Transverse colon (tissue), 4 donors: ENCODE measurements around the gene SLC22A14. TPM values are rescaled to one million over a fixed set of nuclear protein-coding genes. Genes with fewer than 3 reads are reported as not detected.

Source experiments
- DNase-seq: peaks from one replicate; pipeline ENCODE4 v3.0.0-alpha.2; 2019
- H3K27ac ChIP-seq, 4 donors: fragments of 200-600 bp; sonication (generic); 2 replicates each; pipeline ENCODE4 v1.5.1; 2016 to 2018; ENCODE audit warnings: inconsistent platforms in 4 of 4
- H3K27me3 ChIP-seq: fragments of 200-600 bp; sonication (generic); 2 replicates; pipeline ENCODE4 v1.5.1; 2017; ENCODE audit warnings: inconsistent platforms
- H3K36me3 ChIP-seq, 4 donors: fragments of 200-600 bp; sonication (generic); 2 replicates each; pipeline ENCODE4 v1.5.1; 2017 to 2019; ENCODE audit warnings: inconsistent platforms in 4 of 4
- H3K4me1 ChIP-seq, 4 donors: fragments of 200-600 bp; sonication (generic); 2 replicates each; pipeline ENCODE4 v1.5.1; 2017 to 2020; ENCODE audit warnings: inconsistent platforms in 4 of 4
- H3K4me3 ChIP-seq, 4 donors: fragments of 200-600 bp; sonication (generic); 1 replicate in 1 of 4; 2 replicates in 3 of 4; pipeline versions ENCODE4 v1.5.1 to v1.6.1; 2017 to 2019; ENCODE audit warnings: inconsistent platforms in 4 of 4
- H3K9me3 ChIP-seq, 2 donors: fragments of 200-600 bp; sonication (generic); 2 replicates each; pipeline ENCODE4 v1.5.1; 2017 to 2019; ENCODE audit warnings: inconsistent platforms in 2 of 2
- CTCF ChIP-seq, 5 experiments: fragments of 200-600 bp in 3 of 5; fragments of 450-650 bp in 2 of 5; sonication (generic) in 3 of 5; IDR thresholded peaks; 1 replicate in 2 of 5; 2 replicates in 3 of 5; pipeline ENCODE4 v1.5.1; 2016 to 2017; ENCODE audit warnings: antibody characterized with exemption in 5 of 5, inconsistent platforms in 3 of 5, mild to moderate bottlenecking in 2 of 5, moderate library complexity in 1 of 5
- EP300 ChIP-seq: sonication (generic); formaldehyde crosslinking; IDR thresholded peaks from one replicate; pipeline ENCODE4 v1.6.1; 2017; ENCODE audit warnings: antibody characterized with exemption, low read depth
- POLR2A ChIP-seq: fragments of 450-650 bp; IDR thresholded peaks from one replicate; pipeline ENCODE4 v1.6.1; 2016; ENCODE audit warnings: antibody characterized with exemption, mild to moderate bottlenecking, moderate library complexity
- POLR2AphosphoS5 ChIP-seq, 3 donors: sonication (generic); formaldehyde crosslinking; IDR thresholded peaks; one replicate each; pipeline ENCODE4 v1.6.1; 2016; ENCODE audit warnings: antibody characterized with exemption in 3 of 3
- WGBS, 2 donors: methylation state at CpG; one replicate each; pipeline ENCODE4 v1.1.5; 2018; ENCODE audit warnings: low coverage in 1 of 2; 5-methylcytosine and 5-hydroxymethylcytosine counted together
- in situ Hi-C, 4 donors: fragments of 200-750 bp; cut with MboI; loops; one replicate each; pipeline versions ENCODE4 v1.15.0 to v1.15.1; 2017; ENCODE audit warnings: low sequenced_read_pairs in 3 of 4, low pct_ligation_motif_present in 1 of 4, low pct_unique_long_range_greater_than_20kb in 1 of 4
- intact Hi-C: fragments of 100-400 bp; cut with DNase I; formaldehyde crosslinking; loops from one replicate; pipeline ENCODE4 v1.15.1; 2023; ENCODE audit warnings: low total_unique reads
- total RNA-seq, 4 donors: library from RNA; depleted of rRNA; stranded (reverse); fragments of >200 nt; gene quantifications; one replicate each; pipeline ENCODE4 v1.1.0, GENCODE V29; 2016

The SLC22A14 gene
- total RNA-seq, 4 donors from 2014 or later, result 0.48 TPM; not detected in 3

DNA sequence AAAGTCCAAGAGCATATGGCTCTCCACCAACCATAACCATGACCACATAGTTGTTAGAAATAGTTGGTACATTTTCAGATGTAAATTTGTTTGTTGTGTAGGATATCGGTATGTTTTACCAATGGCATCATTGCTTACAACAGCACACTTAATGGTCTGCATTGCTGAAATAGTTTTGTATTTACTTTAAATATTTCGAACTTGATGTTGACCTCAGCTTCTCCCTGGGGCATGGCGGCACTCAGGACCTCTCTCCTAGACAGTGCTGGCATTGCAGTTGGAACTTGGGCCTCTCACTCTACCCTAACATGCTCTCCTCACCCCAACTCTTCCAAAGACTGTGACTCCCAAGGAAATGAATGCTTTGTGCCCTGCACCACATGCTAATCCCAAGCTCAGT is 11.5 kb upstream of the SLC22A14 start:
- no peak for TF ChIP-seq POLR2AphosphoS5 (IDR thresholded peaks at IDR 0.05)
- TF ChIP-seq EP300, result no peak
- TF ChIP-seq CTCF (IDR thresholded peaks at IDR 0.05), result no peak
- no peak for TF ChIP-seq POLR2A
- Histone ChIP-seq H3K4me1 (no peaks in the 10 kb centered on the region), H3K36me3 (no peaks in the 10 kb centered on the region), H3K9me3 (no peaks in the 10 kb centered on the region), H3K4me3 (no peak overlapping the region), H3K27me3 (no peaks in the 10 kb centered on the region), H3K27ac (no peak overlapping the region)
- intact Hi-C loops (no loop called here), in situ Hi-C loops (no loop called here)
- DNase-seq, result no peak
- WGBS, 2 donors, result 92% methylated on average over 3 of the region's 3 CpGs; no CpG with 5 or more reads in 1 of the 2 donors

DNA sequence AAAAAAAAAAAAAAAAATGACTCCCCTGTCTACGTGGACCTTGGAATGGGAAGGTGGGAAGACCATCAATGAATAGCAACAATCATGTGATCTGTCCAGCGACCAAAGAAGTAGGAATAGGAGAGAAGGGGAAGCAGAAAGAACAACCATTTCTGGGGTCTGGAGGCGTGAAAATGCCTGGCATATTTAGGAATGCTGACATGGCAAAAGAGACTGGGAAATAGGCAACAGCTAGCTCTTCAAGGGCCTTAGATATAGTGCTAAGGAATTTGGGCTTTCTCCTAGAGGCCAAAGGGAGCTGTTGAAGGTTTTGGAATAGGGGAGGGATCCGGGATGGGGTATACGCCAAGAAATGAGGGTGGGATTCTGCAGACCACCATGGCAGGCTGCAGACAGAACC is 10.5 kb upstream of the SLC22A14 start:
- no peak overlapping the region for H3K4me3 ChIP-seq
- no peak for TF ChIP-seq POLR2AphosphoS5 (IDR thresholded peaks at IDR 0.05)
- H3K4me1 ChIP-seq, result no peaks in the 10 kb centered on the region
- in situ Hi-C loops, result no loop called here
- no peak overlapping the region for H3K27ac ChIP-seq
- intact Hi-C loops, result no loop called here
- no peaks in the 10 kb centered on the region for H3K27me3 ChIP-seq
- no peaks in the 10 kb centered on the region for H3K36me3 ChIP-seq
- 90 to 96% methylated on average over 5 of the region's 5 CpGs for WGBS, 2 donors
- no peaks in the 10 kb centered on the region for H3K9me3 ChIP-seq
- DNase-seq, result no peak

DNA sequence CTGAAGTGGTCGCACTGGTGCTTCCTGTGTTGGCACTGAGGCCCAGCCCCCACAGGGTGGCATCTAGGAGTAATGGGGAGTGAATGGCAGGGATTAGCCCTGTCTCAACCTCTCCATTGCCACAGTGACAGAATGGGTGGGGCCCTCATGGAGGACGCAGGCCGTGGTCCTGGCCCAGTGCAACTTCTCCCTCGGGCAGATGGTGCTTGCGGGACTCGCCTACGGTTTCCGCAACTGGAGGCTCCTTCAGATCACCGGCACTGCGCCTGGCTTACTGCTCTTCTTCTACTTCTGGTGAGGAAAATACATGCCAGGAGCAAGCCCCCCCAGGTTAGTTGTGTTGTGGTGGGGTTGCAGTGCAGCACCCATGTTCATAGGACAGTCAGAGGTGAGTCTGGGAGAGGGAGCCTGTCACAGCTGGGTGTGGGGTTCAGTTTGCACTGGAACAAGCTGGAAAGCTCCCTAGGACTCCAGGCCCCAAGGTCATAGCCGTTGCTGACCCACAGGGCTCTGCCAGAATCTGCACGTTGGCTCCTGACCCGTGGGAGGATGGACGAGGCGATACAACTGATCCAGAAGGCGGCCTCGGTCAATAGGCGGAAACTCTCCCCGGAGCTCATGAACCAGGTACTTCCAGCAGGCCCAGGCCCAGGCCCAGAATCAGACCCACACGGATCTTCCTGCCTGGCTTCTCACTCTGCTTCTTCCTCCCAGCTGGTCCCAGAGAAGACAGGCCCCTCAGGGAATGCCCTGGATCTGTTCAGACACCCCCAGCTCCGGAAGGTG is 7.0 kb upstream of the SLC22A14 start:
- DNase-seq, result no peak
- no peaks in the 10 kb centered on the region for H3K27me3 ChIP-seq
- no peaks in the 10 kb centered on the region for H3K36me3 ChIP-seq
- in situ Hi-C loops, result no loop called here
- H3K9me3 ChIP-seq, result no peaks in the 10 kb centered on the region
- intact Hi-C loops, result no loop called here
- no peaks in the 10 kb centered on the region for H3K4me1 ChIP-seq
- WGBS, 2 donors, result 93% methylated on average over 18 of the region's 21 CpGs; no CpG with 5 or more reads in 1 of the 2 donors
- TF ChIP-seq POLR2AphosphoS5 (IDR thresholded peaks at IDR 0.05), result no peak
- no peak for TF ChIP-seq EP300
- TF ChIP-seq CTCF (IDR thresholded peaks at IDR 0.05), result no peak
- no peak for TF ChIP-seq POLR2A
- no peak overlapping the region for H3K27ac ChIP-seq
- H3K4me3 ChIP-seq, result no peak overlapping the region

DNA sequence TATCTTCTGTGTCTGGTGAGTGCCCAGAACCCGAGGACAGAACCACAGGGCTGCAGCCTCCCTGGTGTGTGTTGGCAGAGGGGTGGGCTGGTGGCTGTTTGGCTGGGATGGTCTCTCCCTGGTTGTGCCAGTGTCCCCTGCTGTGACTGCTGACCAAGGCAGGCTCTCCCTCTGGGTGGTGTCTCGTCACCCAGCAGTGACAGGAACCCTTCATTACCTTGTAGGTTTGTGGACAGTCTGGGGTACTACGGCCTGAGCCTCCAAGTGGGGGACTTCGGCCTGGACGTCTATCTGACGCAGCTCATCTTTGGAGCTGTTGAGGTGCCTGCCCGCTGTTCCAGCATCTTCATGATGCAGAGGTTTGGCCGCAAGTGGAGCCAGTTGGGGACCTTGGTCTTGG is 6.4 kb upstream of the SLC22A14 start:
- no peak for TF ChIP-seq POLR2A
- TF ChIP-seq CTCF (IDR thresholded peaks at IDR 0.05), result no peak
- TF ChIP-seq POLR2AphosphoS5 (IDR thresholded peaks at IDR 0.05), result no peak
- TF ChIP-seq EP300, result no peak
- Histone ChIP-seq H3K36me3 (no peaks in the 10 kb centered on the region), H3K9me3 (no peaks in the 10 kb centered on the region), H3K27me3 (no peaks in the 10 kb centered on the region), H3K4me3 (no peak overlapping the region), H3K4me1 (no peaks in the 10 kb centered on the region), H3K27ac (no peak overlapping the region)
- WGBS, 2 donors, result 95% methylated on average over 8 of the region's 8 CpGs; no CpG with 5 or more reads in 1 of the 2 donors
- no peak for DNase-seq
- intact Hi-C loops, result no loop called here
- in situ Hi-C loops, result no loop called here
